Measurements from ENCODE around the gene IL12B.
A peak's percentile ranks its signal among the peaks of the same experiment; 100 is the strongest.
"Not testable (repeated sequence)": the region's sequence is repeated elsewhere in the genome, so short reads cannot be mapped to it uniquely, and the experiment has no call there.

IL12B gene

DNA sequence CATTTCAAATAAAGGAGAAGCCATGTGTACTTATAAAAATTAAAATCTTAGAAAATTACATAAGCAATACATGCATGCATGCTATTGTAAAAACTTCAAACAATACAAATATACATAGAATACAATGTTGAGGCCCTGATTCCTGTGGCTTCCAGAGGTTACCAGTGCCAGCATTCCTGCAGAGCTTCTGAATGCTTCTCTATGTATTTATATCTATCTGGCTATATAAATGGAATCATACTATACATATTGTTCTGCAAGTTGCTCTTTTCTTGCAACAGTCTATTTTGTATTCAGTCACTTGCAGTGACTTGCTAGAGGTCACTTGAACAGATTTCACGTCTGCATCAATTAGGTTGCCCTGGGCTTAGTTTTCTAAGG is 3.2 kb upstream of the IL12B start:
- no peak for FAIRE-seq
- no peak for DNase-seq (ENCODE audit: low spot score)

DNA sequence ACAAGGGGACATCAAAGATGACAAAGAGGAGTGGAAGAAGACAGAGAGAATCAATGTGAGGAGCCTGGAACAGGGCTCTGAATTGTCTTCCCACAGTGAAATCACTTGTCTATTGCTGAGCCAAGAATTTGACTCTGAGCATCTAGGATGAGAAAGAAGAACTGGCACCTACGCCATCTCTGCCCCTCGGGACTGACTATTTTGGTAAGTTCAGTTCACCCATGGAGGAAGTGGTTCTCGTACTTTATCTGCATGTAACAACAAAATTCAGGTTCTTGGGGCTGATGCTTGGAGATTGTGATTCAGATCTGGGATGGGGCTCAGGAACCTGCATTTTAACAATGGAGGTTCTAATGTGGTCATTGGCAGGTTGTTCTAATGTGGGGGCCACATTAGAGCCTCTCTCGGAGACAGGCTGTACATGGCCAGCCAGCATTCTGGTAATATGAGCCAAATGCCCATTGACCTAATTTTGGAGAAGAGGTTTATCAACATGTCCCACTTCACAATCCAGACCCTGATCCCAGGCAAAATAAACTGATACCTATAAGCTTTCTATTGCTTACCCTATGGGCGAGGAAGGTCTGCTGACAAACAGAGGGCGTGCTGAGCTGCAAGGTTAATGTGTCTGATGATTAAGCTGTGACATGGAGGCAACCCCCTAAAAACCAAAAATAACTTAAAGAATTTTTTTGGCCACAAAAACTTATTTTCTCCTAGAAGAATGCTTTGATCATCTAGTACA is 2.7 kb upstream of the IL12B start:
- no peak for FAIRE-seq
- no peak for DNase-seq (ENCODE audit: low spot score)

DNA sequence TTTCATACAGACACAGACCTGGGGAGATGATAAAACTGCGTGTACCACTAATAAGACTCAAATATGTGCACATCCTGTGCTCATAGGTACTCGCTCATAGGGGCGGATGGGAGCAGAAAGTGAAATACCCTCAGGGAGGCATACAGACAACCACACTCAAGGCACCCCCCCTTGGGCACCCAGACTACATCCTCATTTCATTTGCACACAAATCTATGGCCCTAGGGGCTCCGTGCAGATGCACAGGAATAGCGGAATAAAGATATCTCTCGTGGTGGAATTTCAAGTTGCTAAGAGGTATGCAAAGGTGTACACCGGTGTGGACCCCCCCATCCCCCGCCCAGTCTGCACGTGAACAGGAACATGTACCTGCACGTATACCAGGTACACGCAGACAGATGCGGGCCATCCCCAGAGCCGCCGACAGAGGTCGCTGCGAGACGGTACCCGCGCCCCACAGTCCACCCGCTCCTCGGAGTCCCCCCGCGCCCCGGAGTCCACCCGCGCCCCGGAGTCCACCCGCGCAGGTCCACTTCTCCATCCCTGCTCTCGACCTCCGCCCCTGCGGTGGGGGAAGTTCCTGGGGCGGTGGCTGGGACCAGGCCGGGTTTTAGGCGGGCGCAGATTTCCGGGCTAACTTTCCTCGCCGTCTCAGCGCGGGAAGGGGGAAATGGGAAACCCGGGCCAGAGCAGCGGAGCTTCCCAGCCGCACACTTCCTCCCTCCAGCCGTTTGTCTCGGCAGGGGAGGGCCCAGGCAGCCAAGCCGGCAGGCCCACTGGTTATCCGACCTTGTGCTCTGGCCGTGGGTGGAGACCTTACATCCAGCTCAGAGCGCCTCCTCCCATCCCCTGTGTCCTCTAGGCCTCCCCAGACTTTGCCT is 1.0 kb upstream of the IL12B start:
- no peak for DNase-seq (ENCODE audit: low spot score)

DNA sequence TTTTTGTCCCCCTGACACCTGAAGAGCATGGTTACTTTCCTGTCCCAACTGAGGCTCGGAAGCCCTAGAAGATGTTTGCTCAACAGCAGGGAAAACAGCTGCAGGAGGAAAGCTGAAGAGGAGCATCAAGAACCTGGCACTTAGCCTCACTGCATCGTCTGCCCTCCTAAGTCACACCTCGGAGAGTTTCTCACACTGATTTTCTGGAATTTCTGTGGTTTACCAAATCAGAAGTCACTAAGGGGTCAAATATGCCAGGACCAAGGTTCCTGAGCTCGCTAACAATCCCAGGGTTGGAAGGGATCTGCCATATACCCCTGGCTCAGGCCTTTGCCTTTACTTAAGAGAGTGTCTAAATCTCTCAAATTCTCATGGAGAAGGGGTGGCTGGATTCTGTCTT is 5.3 kb downstream of the IL12B start:
- no peak for FAIRE-seq
- DNase-seq (ENCODE audit: low spot score), result no peak

More for the DNA sequence above, 1.0 kb upstream of the IL12B start:
- no peak for FAIRE-seq

DNA sequence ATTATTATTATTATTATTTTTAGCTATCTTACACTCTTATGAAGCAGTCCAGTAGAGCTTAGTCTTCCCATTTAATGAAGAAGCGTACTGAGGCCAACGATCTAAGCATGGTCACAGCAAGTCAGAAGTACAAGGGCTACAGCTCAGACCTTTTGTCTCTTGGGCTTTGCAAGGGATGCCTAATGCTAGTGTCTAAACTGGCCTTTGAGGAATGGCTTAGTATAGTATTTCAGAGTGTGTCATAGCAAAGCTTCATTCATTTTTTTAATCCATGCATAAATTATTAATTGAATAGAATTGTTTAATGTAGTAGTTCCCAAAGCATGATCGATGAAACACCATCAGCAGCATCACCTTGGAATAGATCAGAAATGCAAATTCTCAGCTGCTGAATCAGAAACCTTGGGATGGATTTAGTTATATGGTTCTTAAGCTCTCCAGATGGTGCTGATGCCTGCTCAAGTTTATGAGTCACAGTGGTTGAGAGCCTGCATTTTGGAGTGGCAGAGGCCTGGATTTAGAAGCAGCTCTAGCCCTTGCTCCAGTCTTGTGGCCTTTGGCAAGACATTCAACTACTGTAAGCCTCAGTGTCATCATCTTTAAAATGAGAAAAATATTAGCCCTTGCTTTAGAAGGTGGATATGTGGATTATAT is 6.1 kb downstream of the IL12B start:
- no peak for FAIRE-seq

DNA sequence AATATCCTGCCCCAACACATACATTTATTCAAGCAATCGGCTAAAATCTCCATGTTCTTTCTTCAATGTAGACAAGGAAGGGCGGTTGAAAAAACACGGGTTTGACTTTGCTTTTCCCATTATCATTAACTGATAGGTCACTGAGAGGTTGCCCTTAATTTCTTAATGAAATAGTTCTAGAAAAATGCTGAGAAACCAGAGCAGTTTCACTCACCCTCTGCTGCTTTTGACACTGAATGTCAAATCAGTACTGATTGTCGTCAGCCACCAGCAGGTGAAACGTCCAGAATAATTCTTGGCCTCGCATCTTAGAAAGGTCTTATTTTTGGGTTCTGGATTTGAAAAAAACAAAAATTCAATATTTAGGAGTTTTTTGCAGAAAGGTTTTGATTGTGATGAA is 8.1 kb downstream of the IL12B start:
- FAIRE-seq, result no peak

More for the DNA sequence above, 6.1 kb downstream of the IL12B start:
- peak; percentile 58 for DNase-seq (ENCODE audit: low spot score)

DNA sequence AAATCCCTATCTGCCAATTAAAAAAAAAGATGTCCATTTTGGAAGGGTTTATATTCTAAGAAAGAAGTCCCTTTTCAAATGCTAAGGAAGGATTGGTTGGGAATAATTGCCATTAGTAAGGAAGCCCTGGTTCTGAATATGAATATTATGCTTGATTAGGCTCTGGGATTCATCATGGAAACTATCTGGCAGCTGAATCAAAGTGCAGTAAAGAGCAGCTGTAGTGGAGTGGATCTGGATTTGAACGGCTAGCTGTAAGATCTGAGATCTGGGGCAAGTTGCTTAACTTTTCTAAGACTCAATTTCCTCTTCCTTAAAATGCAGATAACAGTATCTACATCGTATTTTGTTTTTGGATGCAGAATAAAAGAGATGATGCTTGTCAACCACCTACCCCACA is 10.5 kb downstream of the IL12B start:
- no peak for DNase-seq (ENCODE audit: low spot score)
- FAIRE-seq, result no peak

More for the DNA sequence above, 8.1 kb downstream of the IL12B start:
- no peak for DNase-seq (ENCODE audit: low spot score)

DNA sequence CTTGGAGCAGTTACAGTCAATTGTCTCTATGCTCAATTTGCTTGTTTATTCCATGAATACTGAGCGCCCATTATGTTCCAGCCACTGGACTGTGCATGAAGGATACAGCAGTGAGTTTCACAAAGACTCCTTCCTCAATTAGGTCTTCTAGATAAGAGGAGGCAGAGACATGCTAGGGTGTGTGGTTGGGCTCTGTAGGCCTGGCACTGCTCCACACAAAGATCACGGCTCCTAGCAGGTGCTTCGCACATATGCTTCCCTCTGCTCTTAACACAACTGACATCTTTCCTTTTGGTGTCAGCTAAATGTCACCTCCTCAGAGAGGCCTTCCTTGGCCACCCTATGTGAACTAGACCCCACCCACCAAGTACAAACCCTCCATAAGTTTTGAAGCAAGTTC is 10.9 kb downstream of the IL12B start:
- DNase-seq (ENCODE audit: low spot score) (no peak), FAIRE-seq (no peak)

DNA sequence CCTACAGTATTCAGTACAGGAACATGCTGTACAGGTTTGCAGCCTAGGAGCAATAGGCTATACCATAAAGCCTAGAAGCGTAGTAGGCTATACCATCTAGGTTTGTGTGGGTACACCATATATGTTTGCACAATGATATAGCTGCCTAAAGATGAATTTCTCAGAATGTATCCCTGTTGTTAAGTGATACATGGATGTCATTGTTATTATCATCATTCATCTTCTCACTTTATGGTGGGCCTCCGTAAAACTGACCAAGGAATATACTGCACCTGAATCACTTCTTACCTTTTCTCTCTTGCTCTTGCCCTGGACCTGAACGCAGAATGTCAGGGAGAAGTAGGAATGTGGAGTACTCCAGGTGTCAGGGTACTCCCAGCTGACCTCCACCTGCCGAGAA is 11.8 kb downstream of the IL12B start:
- FAIRE-seq (no peak), DNase-seq (ENCODE audit: low spot score) (no peak)

DNA sequence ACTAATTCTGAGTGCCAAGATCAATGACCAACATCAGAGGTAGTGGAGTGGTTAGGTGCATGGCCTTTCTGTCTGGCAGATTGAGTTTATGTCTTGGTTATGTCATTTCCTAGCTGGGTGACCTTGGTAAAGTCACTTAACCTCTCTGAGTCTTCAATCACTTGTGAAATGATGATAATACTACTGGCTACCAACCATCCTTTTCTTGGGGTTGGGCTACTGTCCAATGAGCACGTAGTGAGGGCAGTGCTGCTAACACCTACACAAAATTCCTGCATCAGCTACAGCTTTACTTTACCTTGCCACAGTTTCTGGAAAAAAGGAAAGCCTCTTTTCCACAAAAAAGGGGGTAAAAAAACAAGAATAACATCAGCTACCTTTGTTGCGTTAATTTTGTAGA is 12.4 kb downstream of the IL12B start:
- no peak for FAIRE-seq
- no peak for DNase-seq (ENCODE audit: low spot score)

DNA sequence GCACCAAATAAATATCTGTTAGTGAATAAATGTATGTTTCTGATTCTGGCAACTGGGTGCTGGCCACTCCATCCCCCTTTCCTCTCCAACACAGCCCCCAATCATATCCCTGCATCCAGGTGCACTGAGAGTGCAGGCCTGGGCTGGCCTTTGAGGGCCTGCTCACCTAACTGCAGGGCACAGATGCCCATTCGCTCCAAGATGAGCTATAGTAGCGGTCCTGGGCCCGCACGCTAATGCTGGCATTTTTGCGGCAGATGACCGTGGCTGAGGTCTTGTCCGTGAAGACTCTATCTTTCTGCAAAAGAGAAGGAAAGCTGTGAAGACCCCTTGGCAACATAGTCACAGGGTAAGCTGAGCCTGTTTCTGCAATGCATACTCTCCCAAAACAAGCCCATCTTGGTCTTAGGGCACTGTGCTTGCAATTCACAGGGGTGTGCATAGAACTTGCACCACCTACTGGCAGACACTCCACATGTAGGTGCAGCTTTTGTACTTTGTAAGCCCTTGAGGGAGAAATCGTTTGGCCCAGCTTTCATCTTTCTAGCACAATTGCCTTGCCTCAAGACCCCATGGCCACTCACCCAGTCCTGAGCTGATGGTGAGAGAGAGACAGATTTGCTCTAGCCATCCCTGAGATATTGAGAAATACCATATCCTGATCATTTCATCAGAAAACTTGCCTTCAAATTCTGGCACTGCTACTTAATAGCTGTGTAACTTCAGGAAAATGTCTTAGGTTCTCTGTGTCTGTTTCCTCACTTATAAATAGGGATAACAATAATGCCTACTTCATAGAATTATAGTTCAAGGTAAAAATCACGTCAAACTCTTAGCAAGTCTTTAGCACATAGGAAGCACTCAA is 13.5 kb downstream of the IL12B start:
- DNase-seq (ENCODE audit: low spot score) (peak; percentile 52), FAIRE-seq (no peak)

DNA sequence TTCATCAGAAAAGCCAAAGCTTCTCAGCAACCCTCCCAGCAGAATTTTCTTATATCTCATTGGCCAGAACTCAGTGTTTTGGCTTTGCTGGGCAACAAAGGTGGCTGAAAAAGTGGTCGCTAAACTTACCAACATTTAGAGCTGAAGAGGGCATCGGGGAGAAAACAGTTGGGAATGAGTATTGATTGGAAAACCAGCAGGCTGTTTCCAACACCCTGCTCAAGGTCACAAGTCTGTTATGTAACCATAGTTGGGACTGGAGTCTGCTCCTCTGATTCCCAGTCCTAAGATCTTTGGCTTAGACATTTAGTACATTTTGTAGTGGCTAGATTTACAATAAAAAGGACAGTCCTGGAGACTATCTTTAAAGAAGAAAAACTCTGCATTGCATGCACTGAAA is 17.1 kb downstream of the IL12B start:
- no peak for FAIRE-seq

DNA sequence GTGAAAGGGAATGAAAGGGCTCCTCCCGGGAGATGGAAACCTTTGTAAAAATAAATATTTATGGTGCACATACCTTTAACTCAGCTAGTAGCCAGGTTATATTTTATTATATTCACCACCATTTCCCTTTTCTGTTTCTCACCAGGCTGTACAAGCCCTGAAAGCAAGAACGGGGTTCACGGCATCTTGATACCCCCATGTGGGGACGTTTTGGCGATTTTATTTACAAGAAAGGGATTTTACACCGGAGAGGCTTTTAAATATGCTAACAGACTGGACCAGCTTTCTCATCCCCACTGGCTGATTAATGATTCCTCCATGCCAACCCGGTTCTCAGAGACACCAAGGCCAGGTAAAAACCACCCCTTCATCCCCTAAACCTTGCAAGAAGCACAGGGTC is 19.2 kb downstream of the IL12B start:
- DNase-seq (ENCODE audit: low spot score) (no peak), FAIRE-seq (no peak)

More for the DNA sequence above, 17.1 kb downstream of the IL12B start:
- DNase-seq (ENCODE audit: low spot score), result no peak

DNA sequence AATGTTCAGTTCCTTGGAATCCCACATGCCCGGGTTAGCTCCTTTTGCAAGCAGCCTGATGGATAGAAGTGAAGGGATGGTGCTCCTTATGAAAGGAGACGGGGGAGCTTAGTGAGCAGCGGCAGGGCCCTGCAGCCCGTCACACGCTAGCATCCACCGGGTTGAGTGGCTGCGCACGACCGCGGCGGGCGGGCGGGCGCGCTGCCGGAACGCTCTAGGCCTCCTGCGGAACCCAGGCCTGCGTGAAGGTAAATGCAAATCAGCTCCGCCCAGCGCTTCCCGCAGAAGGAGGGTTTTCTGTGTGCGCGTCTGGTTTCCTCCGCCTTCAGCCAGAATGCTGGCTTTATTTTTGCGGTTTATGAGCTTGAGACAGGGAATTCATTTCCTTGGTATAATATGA is 19.8 kb downstream of the IL12B start:
- FAIRE-seq, result no peak
- no peak for DNase-seq (ENCODE audit: low spot score)

DNA sequence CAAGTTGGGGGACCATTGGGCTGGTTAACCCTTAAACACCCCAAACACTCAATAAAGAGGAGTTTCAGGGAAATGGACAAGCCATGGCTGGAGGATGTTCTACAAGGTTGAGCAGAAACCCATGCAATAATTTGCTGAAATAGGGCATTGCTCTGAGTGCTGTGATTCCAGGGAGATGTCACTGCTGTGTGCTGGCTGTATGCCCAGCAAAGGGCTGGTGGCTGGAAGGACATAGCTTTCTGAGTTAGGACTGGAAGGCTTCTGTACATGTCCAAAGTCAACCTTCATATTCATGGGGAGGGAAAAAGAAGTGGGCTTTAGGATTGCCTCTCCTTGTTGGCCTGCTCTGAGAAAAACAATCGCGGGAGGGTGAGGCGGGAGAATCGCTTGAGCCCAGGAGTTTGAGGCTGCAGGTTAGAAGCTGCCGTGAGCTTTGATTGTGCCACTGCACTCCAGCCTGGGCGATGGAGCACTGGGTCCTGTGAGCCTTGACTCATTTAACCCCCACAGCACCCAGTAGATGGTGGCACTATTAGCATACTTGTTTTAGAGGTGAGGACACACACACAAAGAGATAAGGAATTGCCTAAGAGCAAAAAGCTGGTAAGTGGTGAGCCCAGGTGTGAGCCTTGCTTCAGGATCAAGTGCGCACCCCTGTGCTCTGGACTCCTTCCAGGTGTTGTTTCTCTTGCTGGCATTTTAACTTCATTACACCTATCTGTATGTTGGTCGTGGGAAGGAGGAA is 20.4 kb downstream of the IL12B start:
- no peak for FAIRE-seq
- DNase-seq (ENCODE audit: low spot score), result no peak

DNA sequence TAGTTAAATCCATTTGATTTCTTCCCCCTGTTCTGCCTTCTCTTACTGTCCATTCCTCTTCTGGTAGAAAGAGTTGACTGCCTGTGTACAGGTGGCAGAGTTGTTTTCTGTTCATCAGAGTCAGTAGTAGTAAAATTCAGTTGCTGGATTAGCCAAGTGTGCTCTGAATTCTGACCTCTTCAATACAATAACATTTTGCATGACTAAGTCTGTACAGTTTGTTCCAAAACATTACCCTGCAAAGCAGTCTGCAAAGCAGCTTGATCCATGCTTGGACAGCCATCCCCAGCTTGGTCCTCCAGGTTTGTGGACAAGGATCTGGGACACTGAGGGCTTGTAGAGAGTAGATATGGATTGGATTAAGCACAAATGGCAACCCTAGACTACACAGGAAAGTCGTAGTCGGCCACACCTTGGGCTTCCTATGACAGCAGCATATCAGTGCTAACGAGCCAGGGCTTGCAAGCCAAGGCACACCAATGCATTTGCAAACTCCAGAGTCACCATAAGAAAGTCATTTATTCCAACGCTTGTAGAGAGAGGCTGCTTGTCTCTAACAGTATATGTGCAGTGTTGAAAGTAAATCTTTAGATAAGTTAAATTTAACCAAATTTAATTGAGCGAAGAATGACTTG is 25.2 kb downstream of the IL12B start:
- no peak for FAIRE-seq
- no peak for DNase-seq (ENCODE audit: low spot score)

DNA sequence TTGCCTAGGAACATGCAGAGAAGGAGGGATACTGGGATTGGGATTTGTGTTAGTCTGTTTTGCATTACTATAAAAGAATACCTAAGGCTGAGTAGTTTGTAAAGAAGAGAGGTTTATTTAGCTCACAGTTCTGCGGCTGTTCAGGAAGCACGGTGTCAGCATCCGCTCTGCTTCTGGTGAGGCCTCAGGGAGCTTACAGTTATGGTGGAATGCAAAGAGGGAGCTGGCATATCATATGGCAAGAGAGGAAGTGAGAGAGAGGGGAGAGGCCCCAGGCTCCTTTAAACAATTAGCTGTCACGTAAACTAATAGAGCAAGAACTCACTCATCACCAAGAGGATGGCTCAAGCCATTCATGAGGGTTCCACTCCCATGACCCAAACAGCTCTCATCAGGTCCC is 27.0 kb downstream of the IL12B start:
- no peak for FAIRE-seq
- DNase-seq (ENCODE audit: low spot score), result no peak

DNA sequence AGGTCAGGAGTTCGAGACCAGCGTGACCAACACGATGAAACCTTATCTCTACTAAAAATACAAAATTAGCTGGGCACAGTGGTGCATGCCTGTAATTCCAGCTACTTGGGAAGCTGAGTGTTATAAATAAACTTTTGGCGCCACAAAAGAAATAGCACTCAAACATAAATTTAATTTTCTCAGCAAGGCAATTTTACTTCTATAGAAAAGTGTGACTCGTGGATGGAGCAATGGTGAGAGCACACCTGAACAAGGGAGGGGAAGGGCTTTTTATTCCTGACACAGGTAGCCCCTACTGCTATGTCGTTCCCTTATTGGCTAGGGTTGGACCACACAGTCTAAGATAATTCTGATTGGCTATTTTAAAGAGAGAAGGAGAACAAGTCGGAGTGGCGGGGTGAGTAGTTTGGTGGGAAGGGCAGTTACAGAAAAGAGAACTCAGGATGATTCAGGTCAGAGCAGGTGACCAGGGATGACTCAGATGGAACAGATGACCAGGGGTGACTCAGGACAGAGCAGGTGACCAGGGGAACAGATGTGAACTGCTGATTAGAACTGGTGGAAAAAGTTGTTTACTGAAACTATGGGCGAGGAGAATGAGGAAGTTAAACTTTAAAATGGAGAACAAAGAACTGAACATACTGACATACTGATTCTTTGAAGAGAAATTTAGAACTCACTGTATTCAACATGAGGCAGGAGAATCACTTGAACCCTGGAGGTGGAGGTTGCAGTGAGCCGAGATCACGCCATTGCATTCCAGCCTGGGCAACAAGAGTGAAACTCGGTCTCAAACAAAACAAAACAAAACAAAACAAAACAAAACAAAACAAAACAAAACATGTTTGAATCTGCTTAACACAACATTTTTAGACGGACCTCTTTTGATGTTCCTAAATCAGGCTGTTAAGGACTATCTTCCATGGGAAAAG is 28.1 kb downstream of the IL12B start:
- not testable (repeated sequence) for FAIRE-seq; DNase-seq (ENCODE audit: low spot score)

DNA sequence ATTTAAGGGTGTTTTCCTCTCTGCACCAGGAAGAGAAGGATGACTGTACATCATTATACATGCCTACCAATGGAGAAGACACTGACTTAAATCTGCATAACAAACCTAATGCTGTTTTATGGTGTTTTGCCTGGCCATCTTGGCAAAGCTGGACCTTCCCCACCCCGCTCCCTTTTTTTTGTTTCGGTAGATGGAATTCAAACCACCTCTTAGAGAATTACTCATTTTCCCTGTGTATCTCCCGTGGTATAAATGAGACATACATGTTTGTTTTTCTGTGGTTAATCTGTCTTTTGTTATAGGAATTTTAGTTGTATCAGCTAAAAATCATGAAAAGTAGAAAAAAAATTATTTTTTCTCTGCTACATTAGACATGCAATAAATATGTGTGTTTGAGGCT is 28.8 kb downstream of the IL12B start:
- no peak for FAIRE-seq
- no peak for DNase-seq (ENCODE audit: low spot score)
